PC-3 (cell line): ENCODE results near the gene GFRA3. TPM values are rescaled to one million over a fixed set of nuclear protein-coding genes. Genes with fewer than 3 reads are reported as not detected.

Source experiments
- ATAC-seq: fragments of 200-7000 bp; cut with Tn5 transposase; 2 replicates; pipeline ENCODE4 v1.9.1; 2020; ENCODE audit warnings: mild to moderate bottlenecking, moderate library complexity
- BruUV-seq: library from RNA; stranded (reverse); fragments of 400-500 nt; replicated peaks from 2 replicates; lab custom pipeline; 2021; lab: Mats Ljungman, UMichigan
- CTCF ChIA-PET: fragments of 300-600 bp; sonication (Branson Sonifier 250); formaldehyde crosslinking; loops from one replicate; lab custom pipeline; 2022; ENCODE audit warnings: antibody characterized with exemption; lab: Charles Lee
- POLR2A ChIA-PET: fragments of 300-600 bp; sonication (Branson Sonifier 250); formaldehyde crosslinking; loops from one replicate; lab custom pipeline; 2022; ENCODE audit warnings: antibody characterized with exemption; ENCODE audit not compliant: unreplicated experiment; lab: Charles Lee
- DNase-seq: peaks from one replicate; pipeline ENCODE4 v3.0.0-alpha.2; 2015
- H2AFZ ChIP-seq: fragments of 300-600 bp; sonication (generic); 2 replicates; pipeline ENCODE4 v1.6.0; 2016; ENCODE audit warnings: antibody characterized with exemption, low read length
- H3F3A ChIP-seq: fragments of 300-600 bp; sonication (generic); one replicate; pipeline ENCODE4 v1.6.0; 2017; ENCODE audit warnings: antibody characterized with exemption, low read length, control low read depth, mild to moderate bottlenecking; ENCODE audit not compliant: unreplicated experiment
- H3K27ac ChIP-seq: fragments of 300-600 bp; sonication (generic); 2 replicates; pipeline ENCODE4 v1.5.1; 2016; ENCODE audit warnings: mild to moderate bottlenecking, low read length
- H3K27me3 ChIP-seq: fragments of 300-600 bp; sonication (generic); 2 replicates; pipeline ENCODE4 v1.6.1; 2016; ENCODE audit warnings: low read length, mixed read lengths
- H3K36me3 ChIP-seq: fragments of 300-600 bp; sonication (generic); 2 replicates; pipeline ENCODE4 v1.6.1; 2016; ENCODE audit warnings: low read depth, mixed run types, low read length, mixed read lengths
- H3K4me1 ChIP-seq: fragments of 300-600 bp; sonication (generic); 2 replicates; pipeline ENCODE4 v1.5.1; 2016; ENCODE audit warnings: low read length; ENCODE audit not compliant: insufficient read depth
- H3K4me2 ChIP-seq: fragments of 300-600 bp; sonication (generic); 2 replicates; pipeline ENCODE4 v1.6.0; 2016; ENCODE audit warnings: low read length
- H3K4me3 ChIP-seq: fragments of 300-600 bp; sonication (generic); 2 replicates; pipeline ENCODE4 v1.5.1; 2016; ENCODE audit warnings: mild to moderate bottlenecking, low read length, mixed read lengths
- H3K79me2 ChIP-seq: fragments of 300-600 bp; sonication (generic); 2 replicates; pipeline ENCODE4 v1.6.1; 2017; ENCODE audit warnings: low read length, mixed read lengths
- H3K9ac ChIP-seq: fragments of 300-600 bp; sonication (generic); 2 replicates; pipeline ENCODE4 v1.6.0; 2016; ENCODE audit warnings: mild to moderate bottlenecking, low read length
- H3K9me2 ChIP-seq: fragments of 300-600 bp; sonication (generic); replicated peaks from 2 replicates; pipeline ENCODE4 v1.6.1; 2016; ENCODE audit warnings: mixed run types, low read length, mixed read lengths
- H3K9me3 ChIP-seq: fragments of 300-600 bp; sonication (generic); 2 replicates; pipeline ENCODE4 v1.6.1; 2016; ENCODE audit warnings: low read length, mixed read lengths
- H4K20me1 ChIP-seq: fragments of 300-600 bp; sonication (generic); 2 replicates; pipeline ENCODE4 v1.6.1; 2016; ENCODE audit warnings: low read length, mixed read lengths
- EZH2 ChIP-seq: fragments of 300-600 bp; sonication (generic); IDR thresholded peaks from one replicate; pipeline ENCODE4 v1.6.1; 2017; ENCODE audit warnings: antibody characterized with exemption, mild to moderate bottlenecking, low read length; ENCODE audit not compliant: unreplicated experiment
- EZH2phosphoT487 ChIP-seq: fragments of 300-600 bp; sonication (generic); IDR thresholded peaks from 2 replicates; pipeline ENCODE4 v1.6.1; 2018; ENCODE audit warnings: mild to moderate bottlenecking, antibody characterized with exemption, low read length, borderline replicate concordance
- intact Hi-C: fragments of 100-400 bp; cut with micrococcal nuclease; formaldehyde crosslinking; loops from 2 replicates; pipeline ENCODE4 v1.9.0; 2023
- total RNA-seq: library from RNA; depleted of rRNA; stranded (reverse); fragments of >200 nt; gene quantifications from 2 replicates; pipeline ENCODE4 v1.2.3, GENCODE V29; 2014
- TF ChIP-seq, protein P1 (sequence below): fragments of 300-600 bp; sonication (generic); conservative IDR thresholded peaks from 2 replicates; pipeline ENCODE4 v1.5.1; 2017; ENCODE audit warnings: antibody characterized with exemption, low read depth, mild to moderate bottlenecking, low read length

The GFRA3 gene
- total RNA-seq, 1 experiment from 2014 or later, result not detected

DNA sequence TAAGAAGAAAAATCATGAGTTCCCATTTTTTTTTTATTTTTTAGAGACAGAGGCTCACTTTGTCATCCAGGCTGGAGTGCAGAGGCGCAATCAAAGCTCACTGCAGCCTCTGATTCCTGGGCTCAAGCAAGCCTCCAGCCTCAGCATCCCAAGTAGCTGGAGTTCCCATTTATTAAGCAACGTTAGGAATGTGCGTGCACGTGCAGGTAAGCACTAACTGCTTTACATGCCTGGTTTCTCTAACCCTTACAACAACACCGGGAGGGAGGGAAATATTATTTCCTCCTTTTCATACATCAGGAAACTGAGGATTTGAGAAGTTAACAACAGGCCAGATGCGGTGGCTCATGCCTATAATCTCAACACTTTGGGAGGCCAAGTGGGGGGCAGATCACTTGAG, 45.0 kb downstream of the GFRA3 start:
- intact Hi-C loops, result no loop called here
- no peaks in the 10 kb centered on the region for H3K27me3 ChIP-seq
- ChIA-PET POLR2A (no interaction called here), CTCF (no interaction called here)
- H3F3A ChIP-seq, result no peaks in the 10 kb centered on the region
- no peak overlapping the region for H2AFZ ChIP-seq
- H3K9me3 ChIP-seq, result 0 out of 2 replicates have a peak, but pooled peaks cover 5% of the 10 kb centered on the region
- ATAC-seq (no peak), DNase-seq (no peak)
- no peak overlapping the region for H3K9ac ChIP-seq
- H3K9me2 ChIP-seq, result no peaks in the 10 kb centered on the region
- no peaks in the 10 kb centered on the region for H3K36me3 ChIP-seq
- H3K4me3 ChIP-seq, result no peak overlapping the region
- TF ChIP-seq EZH2, result no peak
- TF ChIP-seq, protein P1, sequence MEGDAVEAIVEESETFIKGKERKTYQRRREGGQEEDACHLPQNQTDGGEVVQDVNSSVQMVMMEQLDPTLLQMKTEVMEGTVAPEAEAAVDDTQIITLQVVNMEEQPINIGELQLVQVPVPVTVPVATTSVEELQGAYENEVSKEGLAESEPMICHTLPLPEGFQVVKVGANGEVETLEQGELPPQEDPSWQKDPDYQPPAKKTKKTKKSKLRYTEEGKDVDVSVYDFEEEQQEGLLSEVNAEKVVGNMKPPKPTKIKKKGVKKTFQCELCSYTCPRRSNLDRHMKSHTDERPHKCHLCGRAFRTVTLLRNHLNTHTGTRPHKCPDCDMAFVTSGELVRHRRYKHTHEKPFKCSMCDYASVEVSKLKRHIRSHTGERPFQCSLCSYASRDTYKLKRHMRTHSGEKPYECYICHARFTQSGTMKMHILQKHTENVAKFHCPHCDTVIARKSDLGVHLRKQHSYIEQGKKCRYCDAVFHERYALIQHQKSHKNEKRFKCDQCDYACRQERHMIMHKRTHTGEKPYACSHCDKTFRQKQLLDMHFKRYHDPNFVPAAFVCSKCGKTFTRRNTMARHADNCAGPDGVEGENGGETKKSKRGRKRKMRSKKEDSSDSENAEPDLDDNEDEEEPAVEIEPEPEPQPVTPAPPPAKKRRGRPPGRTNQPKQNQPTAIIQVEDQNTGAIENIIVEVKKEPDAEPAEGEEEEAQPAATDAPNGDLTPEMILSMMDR, result no peak
- TF ChIP-seq EZH2phosphoT487, result no peak
- no TSS peak for BruUV-seq
- no peaks in the 10 kb centered on the region for H3K4me1 ChIP-seq
- no peaks in the 10 kb centered on the region for H3K79me2 ChIP-seq
- H3K4me2 ChIP-seq, result no peak overlapping the region
- H4K20me1 ChIP-seq, result no peaks in the 10 kb centered on the region
- no peak overlapping the region for H3K27ac ChIP-seq

DNA sequence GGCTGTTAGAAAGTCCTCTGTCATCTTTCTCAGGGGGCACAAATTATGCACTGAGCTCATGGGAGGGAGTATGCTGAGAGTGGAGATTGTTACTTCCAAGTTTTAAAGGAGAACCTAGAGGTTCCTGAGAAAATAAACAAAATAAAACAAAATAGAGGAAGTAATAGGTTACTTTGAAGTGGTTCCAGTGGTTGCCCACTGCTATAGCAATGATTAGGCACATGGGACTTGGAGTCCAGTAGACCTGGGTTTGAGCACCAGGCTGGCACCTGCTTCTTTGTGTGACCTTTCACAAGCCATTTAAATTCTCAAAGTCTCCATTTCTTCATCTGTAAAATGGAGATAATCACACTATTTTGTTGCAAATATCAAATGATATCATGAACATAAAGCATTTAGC, 47.5 kb downstream of the GFRA3 start:
- BruUV-seq, result no TSS peak
- ATAC-seq, result no peak
- TF ChIP-seq EZH2phosphoT487, result no peak
- no peak for TF ChIP-seq EZH2
- TF ChIP-seq, protein P1, result no peak
- H3K79me2 ChIP-seq, result no peaks in the 10 kb centered on the region
- H2AFZ ChIP-seq, result no peak overlapping the region
- no peaks in the 10 kb centered on the region for H4K20me1 ChIP-seq
- no peak overlapping the region for H3K27ac ChIP-seq
- no peaks in the 10 kb centered on the region for H3K27me3 ChIP-seq
- H3K4me2 ChIP-seq, result no peak overlapping the region
- ChIA-PET POLR2A (interaction anchor here (0.5 kb wide), 1 partner anchor 13 kb away, joined by 3 read pairs; the partner anchor contains the start of gene CDC23), CTCF (no interaction called here)
- no peaks in the 10 kb centered on the region for H3F3A ChIP-seq
- H3K9me2 ChIP-seq, result no peaks in the 10 kb centered on the region
- no peak overlapping the region for H3K4me3 ChIP-seq
- no peak for DNase-seq
- intact Hi-C loops, result no loop called here
- H3K9me3 ChIP-seq, result 0 out of 2 replicates have a peak, but pooled peaks cover 5% of the 10 kb centered on the region
- H3K4me1 ChIP-seq, result no peaks in the 10 kb centered on the region
- H3K9ac ChIP-seq, result no peak overlapping the region
- H3K36me3 ChIP-seq, result no peaks in the 10 kb centered on the region

DNA sequence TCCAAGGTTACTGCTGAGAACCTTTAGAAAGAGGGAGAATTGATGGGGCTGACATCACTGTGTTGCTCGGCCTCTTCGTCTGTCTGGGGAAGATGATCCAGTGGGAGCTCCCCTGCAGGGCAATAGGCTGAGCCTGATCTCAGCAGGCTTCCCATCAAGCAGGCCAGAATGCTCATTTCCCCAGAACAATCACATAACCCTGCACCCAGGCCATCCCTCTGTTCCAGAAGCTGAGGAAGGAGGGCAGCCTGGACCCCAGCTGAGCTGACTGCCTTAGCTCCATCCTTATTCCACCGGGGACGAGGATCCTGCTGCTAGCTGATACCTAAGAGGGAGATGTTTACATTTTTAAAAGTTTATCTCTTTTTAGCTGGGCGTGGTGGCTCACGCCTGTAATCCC, 49.7 kb downstream of the GFRA3 start:
- Histone ChIP-seq H3K9me3 (0 out of 2 replicates have a peak, but pooled peaks cover 5% of the 10 kb centered on the region), H3K27ac (no peak overlapping the region), H4K20me1 (no peaks in the 10 kb centered on the region), H2AFZ (no peak overlapping the region), H3K4me3 (no peak overlapping the region), H3K79me2 (no peaks in the 10 kb centered on the region), H3K4me1 (no peaks in the 10 kb centered on the region), H3K9me2 (no peaks in the 10 kb centered on the region), H3K9ac (no peak overlapping the region), H3K4me2 (no peak overlapping the region), H3K36me3 (no peaks in the 10 kb centered on the region), H3K27me3 (no peaks in the 10 kb centered on the region), H3F3A (no peaks in the 10 kb centered on the region)
- no TSS peak for BruUV-seq
- POLR2A ChIA-PET, result no interaction called here
- intact Hi-C loops, result no loop called here
- CTCF ChIA-PET, result no interaction called here
- no peak for ATAC-seq
- TF ChIP-seq, protein P1, result no peak
- TF ChIP-seq EZH2phosphoT487 (no peak), EZH2 (no peak)
- no peak for DNase-seq
